ENCODE measurements around the gene ECE2.

Gene ECE2

GRCh38 chr3:184275961-184276910 lies at the start of gene ECE2:
Gene ECE2 (plus strand): TSS chr3:184276022. CDS start chr3:184276154, 132 bp downstream.
- TF ChIP-seq MYC (IDR thresholded peaks at IDR 0.05; ENCODE audit: low read depth, low read length) = no peak
- TF ChIP-seq MAX (IDR thresholded peaks at IDR 0.05; ENCODE audit: low read depth, low read length) = no peak
- no peak for TF ChIP-seq CTCF (IDR thresholded peaks at IDR 0.05; ENCODE audit: low read depth, low read length)
- no peak for TF ChIP-seq POLR2A (IDR thresholded peaks at IDR 0.05; ENCODE audit: extremely low read depth, insufficient read length)
- no peak within 1 kb of the TSS for H3K4me3 ChIP-seq (ENCODE audit: low read depth, low read length)
- DNase-seq (ENCODE audit: low read depth) = no peak

DNA sequence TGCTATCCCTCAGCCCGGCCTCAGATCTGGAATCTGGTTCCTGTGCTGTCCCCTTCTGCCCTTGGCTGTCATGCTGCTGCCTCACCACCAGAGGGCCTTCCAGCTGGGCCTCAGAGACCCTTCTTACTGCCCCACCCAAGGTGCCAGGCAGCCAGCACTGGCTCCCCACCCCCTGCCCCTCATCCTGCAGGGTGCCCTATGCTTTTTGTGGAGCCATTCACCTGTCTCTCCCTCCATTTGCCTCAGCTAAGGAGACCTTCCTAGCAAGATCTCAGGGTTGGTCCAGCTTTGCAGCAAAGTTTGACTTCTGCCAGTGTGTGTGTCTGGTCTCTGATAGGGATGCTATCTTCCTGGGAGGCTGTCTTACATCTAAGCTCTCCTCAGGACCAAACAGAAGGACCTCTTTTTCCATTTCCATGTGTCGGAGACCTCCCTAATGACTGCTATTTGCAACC lies 48.3 kb upstream of the ECE2 start:
- no peak overlapping the region for H3K4me3 ChIP-seq (ENCODE audit: low read depth, low read length)
- TF ChIP-seq CTCF (IDR thresholded peaks at IDR 0.05; ENCODE audit: low read depth, low read length) = peak; percentile 84
- TF ChIP-seq MYC (IDR thresholded peaks at IDR 0.05; ENCODE audit: low read depth, low read length) = no peak
- peak; percentile 55 for DNase-seq (ENCODE audit: low read depth)

- TF ChIP-seq CTCF (IDR thresholded peaks at IDR 0.05; ENCODE audit: low read depth, low read length) (no peak), POLR2A (IDR thresholded peaks at IDR 0.05; ENCODE audit: extremely low read depth, insufficient read length) (no peak), MYC (IDR thresholded peaks at IDR 0.05; ENCODE audit: low read depth, low read length) (no peak), MAX (IDR thresholded peaks at IDR 0.05; ENCODE audit: low read depth, low read length) (no peak)
- no peak overlapping the region for H3K4me3 ChIP-seq (ENCODE audit: low read depth, low read length)
- no peak for DNase-seq (ENCODE audit: low read depth)
Measured at GRCh38 chr3:184228376-184229137, 47.3 kb upstream of the ECE2 start.

DNA sequence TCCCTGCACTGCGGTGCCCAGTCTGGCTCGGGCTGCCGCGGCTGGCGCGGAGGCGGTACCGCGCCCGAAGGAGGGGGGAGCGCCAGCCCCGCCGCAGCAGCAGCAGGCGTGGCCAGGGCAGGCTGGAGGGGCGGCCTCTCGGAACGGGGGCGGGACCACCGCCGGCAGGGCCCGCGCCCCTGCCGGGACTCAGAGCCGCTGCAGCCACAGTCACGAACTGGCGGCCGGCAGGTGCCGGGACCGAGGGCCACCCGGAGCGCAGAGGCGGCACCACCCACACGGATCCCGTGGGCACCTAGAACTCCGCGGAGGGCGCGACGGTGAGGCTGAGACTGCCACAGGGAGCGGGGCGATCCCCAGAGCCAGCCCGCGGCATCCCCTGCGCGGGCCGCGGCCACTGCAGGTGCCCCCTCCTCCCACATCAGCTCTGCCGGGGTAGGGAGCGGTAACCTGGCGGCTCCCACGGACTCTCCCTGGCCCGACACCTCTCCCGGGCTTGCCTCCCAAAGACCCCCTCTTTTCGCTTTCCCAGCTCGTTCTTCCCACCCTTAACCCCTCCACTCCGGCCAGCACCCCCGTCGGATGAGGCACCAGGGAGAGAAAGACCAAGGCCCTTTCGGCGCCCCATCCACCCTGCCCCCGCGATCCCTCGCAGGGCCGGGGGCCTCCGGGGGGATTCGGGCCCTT lies 46.3 kb upstream of the ECE2 start, which contains the start of gene VWA5B2:
VWA5B2 (plus strand) TSS at position 192 of the 687 bp plus-strand sequence. CDS start 944 bp downstream, outside the sequence.
- DNase-seq (ENCODE audit: low read depth) = peak; percentile 63
- no peak within 1 kb of the TSS for H3K4me3 ChIP-seq (ENCODE audit: low read depth, low read length)
- TF ChIP-seq POLR2A (IDR thresholded peaks at IDR 0.05; ENCODE audit: extremely low read depth, insufficient read length) (no peak), MAX (IDR thresholded peaks at IDR 0.05; ENCODE audit: low read depth, low read length) (no peak), MYC (IDR thresholded peaks at IDR 0.05; ENCODE audit: low read depth, low read length) (no peak), CTCF (IDR thresholded peaks at IDR 0.05; ENCODE audit: low read depth, low read length) (no peak)

DNA sequence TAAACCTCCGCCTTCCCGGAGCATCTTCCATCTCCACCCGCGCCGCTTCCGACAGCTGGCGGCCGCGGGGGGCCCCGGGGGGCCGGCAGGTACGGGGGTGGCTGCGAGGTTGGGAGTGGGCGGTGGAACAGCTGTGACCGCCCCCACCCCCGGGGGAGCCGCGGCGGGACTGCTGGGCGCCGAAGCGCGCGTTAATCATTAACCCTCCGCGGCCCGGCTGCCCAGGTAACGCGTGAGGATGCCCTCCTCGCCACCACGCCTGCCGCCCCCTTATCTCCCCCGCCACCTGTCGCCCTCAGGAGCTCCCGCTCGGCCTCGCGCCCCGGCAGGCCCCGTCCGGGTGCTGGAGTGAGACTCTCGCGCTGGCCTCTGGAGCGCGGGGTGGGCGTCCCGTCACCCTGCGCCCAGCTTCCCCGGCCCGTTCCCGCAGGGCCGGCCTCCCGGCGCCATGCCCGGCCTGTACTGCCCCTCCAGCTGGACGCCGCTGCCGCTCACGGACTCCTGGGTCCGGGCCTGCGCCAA lies 45.7 kb upstream of the ECE2 start:
- TF ChIP-seq POLR2A (IDR thresholded peaks at IDR 0.05; ENCODE audit: extremely low read depth, insufficient read length) = no peak
- TF ChIP-seq CTCF (IDR thresholded peaks at IDR 0.05; ENCODE audit: low read depth, low read length) = no peak
- no peak for TF ChIP-seq MAX (IDR thresholded peaks at IDR 0.05; ENCODE audit: low read depth, low read length)
- TF ChIP-seq MYC (IDR thresholded peaks at IDR 0.05; ENCODE audit: low read depth, low read length) = no peak
- DNase-seq (ENCODE audit: low read depth) = no peak
- no peak overlapping the region for H3K4me3 ChIP-seq (ENCODE audit: low read depth, low read length)

Measured in NB4 (cell line).